OCI-LY3 (cell line): ENCODE measurements around the gene CPLX1.

Experiments used
- H2AFZ ChIP-seq: fragments of 200-600, 300-600 bp; shearing (Covaris generic); 2 replicates; pipeline ENCODE4 v1.6.0; 2014; ENCODE audit warnings: antibody characterized with exemption, low read depth, low read length
- H3K27ac ChIP-seq: fragments of 200-600, 300-600 bp; sonication (generic); 2 replicates; pipeline ENCODE4 v1.5.1; 2014; ENCODE audit warnings: mild to moderate bottlenecking, low read length, moderate library complexity, mixed read lengths
- H3K27me3 ChIP-seq: fragments of 200-600, 300-600 bp; sonication (generic); 2 replicates; pipeline ENCODE4 v1.6.1; 2014; ENCODE audit warnings: low read depth, low read length, mixed read lengths
- H3K36me3 ChIP-seq: fragments of 200-600, 300-600 bp; sonication (generic); replicated peaks from 2 replicates; pipeline ENCODE3; 2014; ENCODE audit warnings: low read depth, low read length, mixed read lengths
- H3K4me1 ChIP-seq: fragments of 300-600, 200-600 bp; sonication (generic); 2 replicates; pipeline ENCODE4 v1.6.1; 2014; ENCODE audit warnings: low read length, mixed read lengths
- H3K4me2 ChIP-seq: fragments of 200-600, 300-600 bp; sonication (generic); 2 replicates; pipeline ENCODE4 v1.6.1; 2014; ENCODE audit warnings: low read length, mixed read lengths
- H3K4me3 ChIP-seq: fragments of 300-600, 200-600 bp; sonication (generic); 2 replicates; pipeline ENCODE4 v1.5.1; 2014; ENCODE audit warnings: antibody characterized with exemption, mild to moderate bottlenecking, low read length, moderate library complexity
- H3K79me2 ChIP-seq: fragments of 300-600, 200-600 bp; shearing (Covaris generic); 2 replicates; pipeline ENCODE4 v1.6.1; 2014; ENCODE audit warnings: mild to moderate bottlenecking, low read length, mixed read lengths
- H3K9ac ChIP-seq: fragments of 300-600, 200-600 bp; shearing (Covaris generic); 2 replicates; pipeline ENCODE4 v1.6.0; 2014; ENCODE audit warnings: mild to moderate bottlenecking, low read length, moderate library complexity
- H3K9me3 ChIP-seq: fragments of 200-600, 300-600 bp; shearing (Covaris generic); 2 replicates; pipeline ENCODE4 v1.6.1; 2014; ENCODE audit warnings: low read length, mixed read lengths; ENCODE audit not compliant: insufficient read depth
- H4K20me1 ChIP-seq: fragments of 200-600, 300-600 bp; sonication (generic); 2 replicates; pipeline ENCODE4 v1.6.1; 2016; ENCODE audit warnings: low read length, mixed read lengths; ENCODE audit not compliant: insufficient read depth
- CTCF ChIP-seq: fragments of 200-600, 300-600 bp; sonication (generic); IDR thresholded peaks from 2 replicates; pipeline ENCODE4 v1.5.1; 2014; ENCODE audit warnings: antibody characterized with exemption, low read length, low read depth
- EZH2phosphoT487 ChIP-seq: fragments of 200-600 bp; shearing (Covaris generic); IDR thresholded peaks from 2 replicates; pipeline ENCODE4 v1.6.1; 2018; ENCODE audit warnings: antibody characterized with exemption, mixed run types, low read depth

Gene CPLX1

GRCh38 chr4:865121-865465 lies 39.2 kb upstream of the CPLX1 start:
- H3K4me2 ChIP-seq: no peak overlapping the region
- H3K4me3 ChIP-seq: no peak overlapping the region
- no peaks in the 10 kb centered on the region for H3K4me1 ChIP-seq
- no peak overlapping the region for H3K9ac ChIP-seq
- no peak overlapping the region for H3K27ac ChIP-seq
- peaks cover 14% of the 10 kb centered on the region for H3K36me3 ChIP-seq
- no peaks in the 10 kb centered on the region for H3K9me3 ChIP-seq
- H3K79me2 ChIP-seq: no peaks in the 10 kb centered on the region
- H3K27me3 ChIP-seq: no peaks in the 10 kb centered on the region
- no peaks in the 10 kb centered on the region; the same call in 1 of the 2 replicates for H4K20me1 ChIP-seq
- TF ChIP-seq CTCF: no peak
- no peak for TF ChIP-seq EZH2phosphoT487
- H2AFZ ChIP-seq: no peak overlapping the region

- Histone ChIP-seq H3K4me2 (no peak overlapping the region), H3K4me3 (no peak overlapping the region), H3K9ac (no peak overlapping the region), H2AFZ (no peak overlapping the region), H3K9me3 (no peaks in the 10 kb centered on the region), H3K4me1 (no peaks in the 10 kb centered on the region), H3K79me2 (no peaks in the 10 kb centered on the region), H3K27ac (no peak overlapping the region), H4K20me1 (no peaks in the 10 kb centered on the region; the same call in 1 of the 2 replicates), H3K36me3 (peaks cover 13% of the 10 kb centered on the region), H3K27me3 (no peaks in the 10 kb centered on the region)
- TF ChIP-seq EZH2phosphoT487: no peak
- TF ChIP-seq CTCF: no peak
These were observed 38.7 kb upstream of the CPLX1 start for GRCh38 chr4:864456-865120.

- Histone ChIP-seq H4K20me1 (no peaks in the 10 kb centered on the region), H3K4me2 (no peak overlapping the region), H3K79me2 (no peaks in the 10 kb centered on the region), H3K36me3 (peaks cover 40% of the 10 kb centered on the region), H3K9me3 (no peaks in the 10 kb centered on the region), H3K4me1 (no peaks in the 10 kb centered on the region), H3K27me3 (no peaks in the 10 kb centered on the region), H3K27ac (no peak overlapping the region), H3K4me3 (no peak overlapping the region), H2AFZ (no peak overlapping the region), H3K9ac (no peak overlapping the region)
- TF ChIP-seq EZH2phosphoT487 (no peak), CTCF (no peak)
These were observed 34.6 kb upstream of the CPLX1 start for GRCh38 chr4:860561-860960.

GRCh38 chr4:859496-859895 lies 33.6 kb upstream of the CPLX1 start:
- Histone ChIP-seq H3K27me3 (no peaks in the 10 kb centered on the region), H3K4me1 (no peaks in the 10 kb centered on the region)

More at GRCh38 chr4:859496-859895, 33.6 kb upstream of the CPLX1 start:
- Histone ChIP-seq H2AFZ (no peak overlapping the region), H3K4me3 (no peak overlapping the region), H3K27ac (no peak overlapping the region), H3K9ac (no peak overlapping the region), H3K36me3 (peaks cover 42% of the 10 kb centered on the region), H3K9me3 (no peaks in the 10 kb centered on the region), H3K79me2 (no peaks in the 10 kb centered on the region), H3K4me2 (no peak overlapping the region), H4K20me1 (no peaks in the 10 kb centered on the region)
- TF ChIP-seq EZH2phosphoT487 (no peak), CTCF (no peak)
